DMS 273 treated with DMSO at 0.1 percent for 48 hours (cell line): ENCODE measurements around the gene TMEM184B.
"Not testable (repeated sequence)": the region's sequence is repeated elsewhere in the genome, so short reads cannot be mapped to it uniquely, and the experiment has no call there.

Experiments used
- DNase-seq: peaks from one replicate; lab custom pipeline; 2025; lab: John Stamatoyannopoulos, UW

TMEM184B gene

DNA sequence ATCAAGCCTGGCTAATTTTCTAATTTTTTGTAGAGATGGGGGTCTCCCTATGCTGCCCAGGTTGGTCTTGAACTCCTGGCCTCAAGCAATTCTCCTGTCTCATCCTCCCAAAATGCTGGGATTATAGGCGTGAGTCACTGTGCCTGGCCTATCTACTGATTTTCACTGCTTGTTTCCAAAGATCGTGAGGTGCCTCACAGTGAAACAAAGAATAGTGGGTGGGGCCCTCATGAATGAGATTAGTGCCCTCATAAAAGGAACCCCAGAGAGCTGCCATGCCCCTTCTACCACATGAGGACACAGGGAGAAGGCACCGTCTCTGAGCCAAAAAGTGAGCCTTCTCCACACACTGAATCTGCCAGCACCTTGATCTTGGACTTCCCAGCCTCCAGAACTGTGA, 23.5 kb downstream of the TMEM184B start:
- DNase-seq, result no peak

DNA sequence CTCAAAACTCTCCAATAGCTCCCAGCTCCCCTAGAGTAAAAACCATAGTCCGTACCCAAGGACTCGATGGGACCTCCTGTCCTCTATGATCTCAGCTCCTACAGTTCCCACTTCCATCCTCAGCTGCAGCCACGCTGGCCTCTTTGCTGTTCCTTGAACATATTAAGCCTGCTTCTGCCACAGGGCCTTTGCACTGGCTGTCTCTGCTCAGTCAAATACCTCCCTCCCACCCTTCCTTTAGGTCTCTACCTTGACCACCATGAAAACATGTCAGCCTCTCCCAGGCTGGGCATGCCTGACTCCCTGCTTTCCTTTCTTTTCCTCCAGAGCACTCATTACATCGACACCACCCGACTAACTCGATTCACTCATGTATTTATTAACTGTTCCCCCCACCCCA, 24.5 kb downstream of the TMEM184B start:
- DNase-seq, result no peak

DNA sequence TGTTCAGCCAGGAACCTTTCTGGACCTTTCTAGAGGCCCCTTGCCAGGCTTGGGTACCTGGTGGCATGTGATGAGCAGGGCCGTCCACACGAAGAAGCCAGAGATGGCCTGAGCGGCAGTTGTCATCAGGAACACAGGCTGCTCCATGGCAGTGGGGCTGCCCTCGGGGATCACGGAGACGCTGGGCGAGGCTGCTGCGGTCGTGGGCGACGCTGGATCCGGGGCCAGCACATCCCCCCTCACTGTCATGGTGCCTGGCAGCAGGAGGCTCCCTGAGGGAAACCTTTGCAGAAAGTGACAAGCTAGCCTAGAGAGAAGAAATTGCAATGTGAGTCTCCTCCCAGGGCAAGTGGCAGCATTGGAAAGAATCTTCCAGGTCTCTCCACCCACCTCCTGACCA, 25.1 kb downstream of the TMEM184B start:
- DNase-seq, result no peak

DNA sequence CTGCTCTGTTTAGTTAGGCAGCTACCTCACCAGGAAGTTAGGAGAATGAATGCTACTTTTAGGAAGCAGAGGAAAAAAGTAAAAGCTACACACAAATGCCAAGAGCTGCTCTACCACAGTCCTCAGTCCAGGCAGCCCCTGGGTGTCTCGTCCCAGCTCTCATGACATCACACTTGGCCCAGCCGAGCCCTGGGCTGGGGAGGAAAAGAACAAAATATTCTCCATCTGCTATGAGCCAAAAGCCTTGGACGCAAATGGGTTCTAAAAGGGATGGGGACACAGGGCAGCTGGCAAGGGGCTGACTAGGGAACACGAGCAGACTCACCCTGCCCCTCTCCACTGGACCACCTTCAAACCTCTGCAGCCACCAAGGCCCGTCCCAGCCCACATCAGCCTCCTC, 26.1 kb downstream of the TMEM184B start:
- DNase-seq, result no peak

DNA sequence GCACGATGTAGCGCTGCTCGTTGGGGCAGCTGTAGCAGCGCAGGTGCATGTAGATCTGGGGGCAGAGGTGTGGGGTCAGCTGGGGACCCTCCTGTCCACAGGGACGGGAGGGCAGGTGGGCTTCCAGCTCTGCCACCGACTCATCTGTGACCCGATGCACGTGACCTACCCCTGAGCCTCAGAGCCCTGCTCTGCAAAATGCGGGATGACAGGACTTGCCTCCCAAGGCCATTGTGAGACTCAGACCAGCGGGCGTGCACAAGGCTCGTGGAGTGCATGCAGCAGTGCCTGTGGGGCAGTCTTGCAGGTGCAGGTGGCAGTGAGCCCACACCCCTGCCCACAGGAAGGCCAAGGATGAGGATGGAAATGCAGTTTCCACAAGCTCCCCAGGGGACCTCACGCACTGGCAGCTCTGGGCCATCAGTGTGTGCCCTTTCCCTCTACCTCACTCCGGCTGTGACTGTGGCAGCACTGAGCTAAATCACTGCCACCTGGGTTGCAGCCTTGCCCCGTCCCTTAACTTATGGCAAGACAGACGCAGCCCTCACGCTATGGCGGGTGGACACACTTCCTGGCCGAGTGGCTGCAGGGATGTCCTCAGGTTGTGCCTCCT, 26.7 kb downstream of the TMEM184B start:
- no peak for DNase-seq

DNA sequence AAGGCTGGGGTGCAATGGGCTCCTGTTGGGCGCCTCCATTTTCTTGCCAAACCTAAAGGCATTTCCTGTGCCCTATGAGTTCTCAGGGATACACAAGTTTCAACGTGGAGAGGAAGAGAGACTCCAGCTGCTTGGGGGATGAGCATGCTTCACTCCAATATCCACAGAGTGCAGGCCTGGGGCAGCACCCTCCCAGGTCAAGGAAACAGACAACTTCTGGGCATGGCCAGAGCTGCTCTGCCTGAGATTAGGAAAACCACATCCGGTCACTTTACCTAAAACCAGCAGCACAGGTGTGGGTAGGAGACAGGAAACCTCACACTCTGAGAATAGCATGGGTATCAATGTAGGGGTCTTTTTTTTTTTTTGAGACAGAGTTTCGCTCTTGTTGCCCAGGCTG, 28.7 kb downstream of the TMEM184B start:
- DNase-seq, result no peak

DNA sequence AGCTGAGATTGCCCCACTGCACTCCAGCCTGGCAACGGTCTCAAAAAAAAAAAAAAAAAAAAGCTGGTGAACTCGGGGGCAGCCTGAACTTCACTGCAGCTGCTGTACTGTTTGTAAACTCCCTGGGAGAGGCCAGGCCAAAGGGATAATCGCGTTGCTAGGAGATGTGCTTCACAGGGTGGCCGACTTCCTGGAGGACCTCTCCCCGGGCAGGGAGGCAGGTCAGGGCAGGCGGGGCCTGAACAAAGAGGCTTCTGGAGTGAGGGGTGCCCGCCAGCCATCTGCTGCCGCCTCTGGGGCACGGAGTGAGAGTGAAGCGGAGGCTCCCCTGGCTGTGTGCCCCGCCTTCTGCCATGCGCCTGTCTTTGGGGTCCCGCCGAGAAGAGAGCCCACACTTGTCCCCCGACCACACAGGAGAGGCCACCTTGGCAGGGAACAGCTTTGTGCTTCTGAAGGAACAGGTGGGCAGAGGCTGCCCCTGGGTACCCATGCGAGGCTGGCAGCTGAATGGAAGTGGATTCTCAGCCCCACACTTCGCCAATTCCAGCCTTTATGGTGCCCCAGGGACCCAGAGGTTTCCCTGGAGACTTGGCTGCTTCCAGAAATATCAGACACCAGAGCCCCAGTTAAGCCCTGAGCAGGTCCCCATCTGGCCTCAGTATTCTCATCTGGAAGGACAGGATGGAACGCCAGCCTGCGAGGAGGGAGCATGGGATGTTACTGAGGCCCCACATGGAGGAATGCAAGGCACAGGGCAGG, 29.6 kb downstream of the TMEM184B start:
- DNase-seq, result peak; percentile 85

DNA sequence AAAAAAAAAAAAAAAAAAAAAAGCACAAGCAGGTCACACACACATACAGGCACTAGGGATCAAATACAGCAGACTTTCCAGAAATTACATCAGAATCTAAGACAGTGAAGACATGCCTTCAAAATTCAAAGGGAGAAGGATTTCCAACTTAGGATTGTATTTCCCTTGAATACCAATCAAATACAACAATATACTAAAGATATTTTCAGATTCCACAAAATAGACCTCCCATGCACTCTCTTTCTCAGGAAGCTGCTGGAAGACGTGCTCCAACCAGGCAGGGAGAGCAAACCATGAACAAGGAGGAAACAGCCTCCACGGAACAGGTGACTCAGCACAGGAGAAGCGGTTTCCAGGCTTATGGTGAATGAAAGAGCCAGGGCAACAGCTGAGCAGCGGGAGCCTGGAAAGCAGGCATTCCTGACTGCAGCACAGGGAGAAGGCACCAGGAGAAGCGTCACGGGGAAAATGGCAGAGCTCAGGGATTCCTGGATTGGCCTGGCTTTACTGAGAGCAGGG, 32.0 kb downstream of the TMEM184B start:
- no peak for DNase-seq

DNA sequence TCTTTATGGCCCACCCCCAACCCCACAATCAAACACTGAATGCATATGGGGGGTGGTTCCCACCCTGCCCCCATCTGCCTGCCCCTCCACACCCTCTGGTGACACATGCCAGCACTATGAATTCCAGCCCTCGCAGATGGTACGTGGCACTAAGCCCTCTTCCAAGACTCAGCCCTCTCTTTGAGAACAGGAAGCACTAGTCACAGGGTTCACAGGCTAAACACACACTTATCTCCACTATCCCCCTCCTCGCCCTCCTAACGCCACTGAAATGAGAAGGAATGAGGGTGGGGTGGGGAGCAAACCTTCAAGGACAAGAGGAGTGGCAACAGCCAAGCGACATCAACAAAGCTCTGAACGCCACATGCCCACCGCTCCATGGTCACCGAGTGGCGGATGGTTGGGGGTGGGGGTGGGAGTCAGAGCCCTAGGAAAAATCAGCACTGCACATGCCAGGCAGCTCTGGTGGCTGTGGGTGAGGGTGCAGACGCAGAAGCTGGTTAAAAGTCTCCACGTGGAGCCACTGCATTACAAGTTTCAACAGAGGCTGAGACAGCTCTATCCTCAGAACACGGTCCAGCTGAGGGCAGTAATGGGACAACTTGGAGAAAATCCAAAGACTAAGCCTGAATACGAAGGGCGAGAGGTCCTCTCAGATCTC, 33.6 kb downstream of the TMEM184B start:
- DNase-seq, result no peak

DNA sequence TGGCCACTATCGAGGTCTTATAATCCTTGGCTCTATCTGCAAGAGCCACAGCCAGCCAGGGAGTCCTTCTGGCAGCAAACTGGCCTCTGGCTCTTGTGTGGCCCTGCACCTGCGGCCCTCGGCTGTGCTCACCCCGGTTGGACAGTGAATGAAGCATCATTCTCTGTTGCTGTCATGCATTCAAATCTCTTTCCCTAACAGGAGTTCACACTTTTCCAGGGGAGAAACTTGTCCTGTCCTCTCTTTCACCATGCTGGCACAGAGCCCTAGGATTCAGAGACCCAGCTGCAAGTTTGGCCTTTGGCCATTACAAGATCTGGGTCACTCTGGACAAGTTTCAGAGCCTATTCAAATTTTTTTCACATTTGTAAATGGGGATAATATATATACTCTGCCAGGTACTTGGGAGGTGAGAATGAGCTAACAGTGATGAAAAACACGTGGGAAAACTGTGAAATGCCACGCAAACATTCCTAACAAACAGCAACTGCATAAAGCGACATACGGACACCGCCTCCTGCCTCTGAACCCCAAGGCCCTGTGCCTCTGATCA, 34.2 kb downstream of the TMEM184B start:
- DNase-seq, result no peak

DNA sequence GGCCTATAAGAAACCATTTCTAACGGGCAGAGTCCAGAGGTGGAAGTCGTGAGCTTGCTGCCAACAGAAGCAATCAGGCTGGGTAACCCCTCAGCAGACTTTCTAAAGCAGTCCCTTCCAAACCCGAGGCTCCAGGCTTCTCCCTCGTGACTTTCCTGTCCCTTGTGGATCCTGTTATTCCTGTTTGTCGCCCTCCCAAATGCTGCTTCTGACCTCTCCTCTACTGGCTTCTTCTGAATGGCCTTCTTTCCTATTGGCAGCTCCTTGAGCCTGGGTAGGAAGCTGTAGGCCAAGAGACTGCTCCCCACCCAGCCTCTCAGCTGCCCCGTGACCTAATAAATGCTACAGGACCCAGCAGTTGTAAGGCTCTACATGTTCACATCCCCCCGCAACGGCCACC, 36.0 kb downstream of the TMEM184B start:
- DNase-seq, result no peak

DNA sequence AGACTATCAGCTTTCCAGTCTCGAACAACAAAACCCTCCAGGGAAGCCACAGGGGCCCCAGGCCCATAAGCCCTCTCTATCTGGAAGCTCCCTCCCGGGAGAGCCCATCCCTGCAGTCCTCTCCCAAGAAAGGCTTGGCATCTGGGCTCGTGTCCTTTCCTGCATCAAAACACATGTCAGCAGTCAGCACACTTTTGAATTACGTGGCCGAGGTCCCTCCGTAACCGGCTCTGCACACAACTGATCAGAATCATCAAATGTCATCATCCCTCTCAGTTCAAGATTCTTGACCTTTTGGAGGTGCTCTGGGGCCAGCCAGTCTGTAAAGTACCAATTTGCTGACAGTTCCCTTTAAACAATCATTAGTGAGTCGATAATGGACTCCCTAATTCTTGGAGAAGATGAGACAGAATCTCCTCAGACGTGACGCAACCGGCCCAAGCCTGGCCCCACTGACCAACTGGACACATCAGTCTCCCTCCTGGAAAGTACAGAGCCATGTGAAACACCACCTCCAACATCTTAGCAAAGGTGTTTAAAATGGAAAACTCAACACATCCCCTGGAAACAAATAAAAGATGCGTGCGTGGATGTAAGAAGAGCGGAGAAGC, 37.5 kb downstream of the TMEM184B start:
- DNase-seq, result no peak

DNA sequence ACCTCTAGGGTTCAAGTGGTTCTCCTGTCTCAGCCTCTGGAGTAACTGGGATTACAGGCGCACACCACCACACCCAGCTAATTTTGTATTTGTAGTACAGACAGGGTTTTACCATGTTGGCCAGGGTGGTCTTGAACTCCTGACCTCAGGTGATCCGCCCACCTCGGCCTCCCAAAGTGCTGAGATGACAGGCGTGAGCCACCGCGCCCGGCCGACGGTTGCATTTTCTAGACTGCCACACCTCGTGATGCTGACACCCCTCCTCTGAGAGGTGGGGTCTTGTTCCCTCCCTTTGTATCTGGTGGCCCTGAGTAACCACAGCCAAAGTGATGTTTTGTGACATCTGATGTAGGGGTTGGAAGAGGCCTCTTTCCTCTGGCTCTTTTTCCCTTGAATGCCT, 39.0 kb downstream of the TMEM184B start:
- DNase-seq, result not testable (repeated sequence)

DNA sequence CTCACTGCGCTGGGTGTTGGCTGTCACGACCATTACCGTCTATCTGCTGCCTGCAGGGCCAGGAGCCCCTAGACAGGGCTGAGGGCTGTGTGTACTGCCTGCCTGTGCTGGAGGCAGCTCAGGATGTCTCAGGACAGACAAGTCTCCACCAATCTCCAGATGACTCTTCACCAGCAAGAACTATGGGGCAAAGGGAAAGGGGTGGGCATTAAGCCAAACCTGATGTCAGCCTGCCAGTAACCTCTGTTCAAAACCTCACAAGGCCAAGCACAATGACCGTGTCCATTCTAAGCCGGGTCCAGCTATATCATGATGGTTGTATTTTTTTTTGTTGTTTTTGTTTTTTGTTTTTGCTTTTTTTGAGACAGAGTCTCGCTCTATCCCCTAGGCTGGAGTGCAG, 39.4 kb downstream of the TMEM184B start:
- DNase-seq, result no peak

DNA sequence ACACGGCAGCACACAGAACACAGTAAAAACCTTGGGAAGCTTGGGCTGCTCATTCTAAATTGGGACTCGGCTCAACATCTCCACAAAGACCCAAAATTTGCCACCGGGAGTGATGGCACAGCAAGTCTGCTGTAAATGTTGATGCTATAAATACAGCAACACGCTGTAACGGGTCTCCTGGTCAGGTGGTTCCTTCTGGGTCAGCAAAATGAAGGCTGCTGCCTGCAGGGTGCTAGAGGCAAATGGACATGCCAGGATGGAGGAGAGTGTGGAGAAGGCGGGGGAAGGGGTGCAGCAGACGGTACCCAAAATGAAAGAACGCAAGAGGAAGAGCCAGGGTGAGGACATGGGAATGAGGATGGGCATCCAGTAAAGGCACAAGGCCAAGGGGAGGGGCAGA, 40.6 kb downstream of the TMEM184B start:
- DNase-seq, result no peak

DNA sequence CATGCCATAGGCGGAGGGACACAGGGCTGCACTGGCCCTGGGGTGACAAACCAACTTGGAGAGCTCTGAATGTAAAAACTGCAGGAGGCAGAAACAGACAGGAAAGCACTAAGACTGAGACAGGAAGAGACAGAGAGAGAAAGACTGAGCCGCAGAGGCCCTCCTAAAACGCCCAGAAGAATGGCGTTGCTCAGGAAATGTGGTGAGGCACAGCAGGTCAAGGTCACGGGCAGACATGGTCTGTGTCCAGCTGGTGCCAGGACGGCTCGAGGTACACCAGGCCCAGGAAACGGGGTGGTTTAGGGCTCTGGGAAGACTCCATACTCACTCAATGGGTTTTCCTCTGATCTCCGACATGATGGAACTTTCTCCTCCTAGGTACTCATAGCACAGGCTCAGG, 41.9 kb downstream of the TMEM184B start:
- no peak for DNase-seq

DNA sequence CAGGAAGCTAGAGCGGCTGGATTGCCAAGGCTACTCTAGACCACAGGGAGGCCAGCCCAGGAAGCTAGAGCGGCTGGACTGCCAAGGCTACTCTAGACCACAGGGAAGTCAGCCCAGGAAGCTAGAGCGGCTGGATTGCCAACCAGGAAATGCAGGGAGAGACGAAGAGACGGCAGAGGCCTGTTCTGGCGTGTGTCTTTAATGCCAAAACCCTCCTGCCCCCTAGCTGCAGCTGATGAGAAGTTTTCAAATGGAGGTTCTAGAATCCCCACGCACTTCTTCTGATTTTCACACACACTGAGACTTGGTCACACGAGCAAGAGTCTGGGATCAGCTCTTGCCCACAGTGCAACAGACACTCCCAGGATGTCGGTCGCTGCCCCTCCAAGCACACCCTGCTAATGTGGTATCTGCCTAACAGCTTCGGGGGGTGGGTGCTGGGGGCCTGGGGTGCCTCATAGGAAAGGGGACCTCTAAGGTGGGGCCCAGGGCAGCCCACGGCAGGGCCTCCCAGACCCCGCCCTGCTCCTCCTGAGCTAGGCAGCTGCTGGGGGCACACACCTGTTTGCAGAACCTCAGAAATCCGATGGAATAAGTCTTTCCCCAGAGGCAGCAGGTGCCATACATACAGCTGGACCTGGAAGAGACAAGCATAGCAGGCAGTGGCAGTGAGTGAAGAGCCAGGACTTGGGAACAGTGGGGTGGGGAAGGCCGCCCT, 42.5 kb downstream of the TMEM184B start:
- DNase-seq, result no peak

DNA sequence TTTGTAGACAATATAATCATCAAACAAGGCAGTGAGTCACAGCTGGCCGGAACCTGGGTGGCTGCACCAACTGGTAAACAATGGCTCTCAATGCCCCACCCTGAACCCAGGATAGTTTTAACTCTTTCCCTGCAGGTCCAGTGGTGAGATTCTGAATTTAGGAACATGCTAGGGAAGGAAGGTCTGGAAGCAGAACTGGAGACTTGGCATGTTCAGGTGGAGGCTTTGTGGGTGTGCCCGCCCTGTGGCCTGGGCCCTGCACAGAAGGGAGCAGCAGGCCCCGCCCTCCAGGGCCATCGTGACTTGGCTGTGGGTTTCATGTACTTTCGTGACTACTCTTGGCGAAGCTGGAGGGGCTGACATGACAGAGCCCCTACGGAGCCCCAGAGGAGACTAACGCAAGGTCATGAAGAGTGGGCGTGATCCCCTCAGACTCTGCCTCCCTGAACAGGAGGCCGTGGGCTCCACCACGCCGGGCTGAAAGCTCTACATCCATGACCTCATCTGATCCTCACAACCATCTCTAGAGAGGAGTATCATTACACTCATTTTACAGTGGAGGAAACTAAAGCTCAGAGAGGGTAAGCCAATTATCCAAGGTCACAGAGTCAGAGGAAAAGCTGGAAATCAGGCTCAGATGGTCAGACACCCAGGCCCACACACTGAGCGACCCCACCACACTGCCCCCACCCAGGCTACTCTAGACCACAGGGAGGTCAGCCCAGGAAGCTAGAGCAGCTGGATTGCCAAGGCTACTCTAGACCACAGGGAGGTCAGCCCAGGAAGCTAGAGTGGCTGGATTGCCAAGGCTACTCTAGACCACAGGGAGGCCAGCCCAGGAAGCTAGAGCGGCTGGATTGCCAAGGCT, 43.7 kb downstream of the TMEM184B start:
- no peak for DNase-seq

DNA sequence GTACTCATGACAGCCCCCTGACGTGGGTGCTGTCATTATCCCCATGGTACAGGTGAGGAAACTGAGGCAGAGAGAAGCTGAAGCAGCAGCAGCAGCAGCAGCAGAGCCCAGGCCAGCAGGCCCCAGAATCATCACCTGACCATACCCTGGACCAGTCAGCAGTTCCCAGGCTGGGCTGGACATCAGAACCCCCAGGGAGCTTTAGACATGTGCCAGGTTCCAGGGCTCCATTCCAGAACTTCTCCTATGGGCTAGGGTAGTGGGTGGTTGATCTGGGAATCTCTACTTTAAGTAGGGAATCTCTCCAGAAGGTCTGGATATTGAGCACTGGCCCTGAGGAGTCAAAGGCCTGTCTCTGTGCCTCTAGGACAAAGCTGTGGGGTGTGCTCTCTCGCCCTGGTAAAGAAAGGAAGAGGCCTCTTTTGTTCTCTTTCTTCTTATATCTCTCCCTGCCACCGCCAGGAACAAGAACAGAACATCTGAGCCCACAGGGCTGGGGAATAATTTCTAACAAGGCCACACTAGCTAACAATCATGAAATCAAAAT, 44.4 kb downstream of the TMEM184B start:
- no peak for DNase-seq

DNA sequence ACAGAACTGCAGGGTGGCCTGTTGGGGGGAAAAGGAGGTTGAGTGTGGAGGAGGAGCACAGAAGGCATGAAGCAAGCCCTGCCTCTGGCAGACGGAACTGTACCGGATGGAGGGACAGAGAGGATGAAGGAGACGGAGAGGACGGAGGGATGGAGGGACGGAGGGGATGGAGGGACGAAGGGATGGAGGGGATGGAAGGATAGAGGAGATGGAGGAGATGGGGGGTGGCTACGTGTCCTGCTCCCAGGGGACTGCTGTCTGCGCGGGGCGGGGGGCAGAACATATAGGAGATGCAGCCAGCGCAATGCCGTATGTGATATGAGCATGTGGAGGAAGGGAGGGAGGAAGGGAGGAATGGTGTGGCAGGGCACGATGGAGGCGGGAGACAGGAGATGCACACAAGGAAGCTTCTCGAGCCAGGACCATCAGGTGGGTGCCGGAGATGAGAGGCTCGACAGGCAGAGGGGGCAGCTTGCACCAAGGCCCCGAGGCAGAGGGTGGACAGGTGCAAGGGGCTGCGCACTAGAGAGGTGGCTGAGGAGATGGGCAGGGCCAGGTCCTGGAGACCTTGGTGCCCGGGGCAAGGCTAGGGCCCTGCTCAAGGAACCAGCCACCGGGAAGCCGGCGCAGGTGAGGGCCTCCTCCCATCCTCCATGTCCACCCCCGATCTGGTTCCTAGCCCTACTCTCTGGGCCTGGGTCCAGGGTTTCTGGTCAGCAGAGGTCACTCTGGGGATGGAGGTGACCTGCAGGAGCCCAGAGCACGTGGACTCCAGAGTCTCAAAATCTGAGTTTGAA, 45.8 kb downstream of the TMEM184B start:
- no peak for DNase-seq
